DND-41 (cell line): Measurements from ENCODE around the gene AP2M1.

Experiments used
- ATAC-seq: fragments of 200-7000 bp; cut with Tn5 transposase; 3 replicates; pipeline ENCODE4 v1.9.1; 2021; ENCODE audit warnings: low read depth; ENCODE audit not compliant: insufficient read depth
- DNase-seq: peaks from one replicate; pipeline ENCODE4 v3.0.0-alpha.2; 2020
- H2AFZ ChIP-seq: 2 replicates; pipeline ENCODE4 v1.6.0; 2012; ENCODE audit warnings: low read depth, low read length
- H3K27ac ChIP-seq: 2 replicates; pipeline ENCODE4 v1.5.1; 2012; ENCODE audit warnings: low read length, inconsistent platforms
- H3K27me3 ChIP-seq: fragments of 200-600 bp; sonication (generic); 2 replicates; pipeline ENCODE4 v1.6.0; 2012; ENCODE audit warnings: low read length, mild to moderate bottlenecking, inconsistent platforms; ENCODE audit not compliant: insufficient read depth, poor library complexity
- H3K36me3 ChIP-seq: 2 replicates; pipeline ENCODE4 v1.5.1; 2012; ENCODE audit warnings: low read length, inconsistent platforms; ENCODE audit not compliant: insufficient read depth
- H3K4me1 ChIP-seq: 2 replicates; pipeline ENCODE4 v1.5.1; 2012; ENCODE audit warnings: mild to moderate bottlenecking, low read length; ENCODE audit not compliant: insufficient read depth
- H3K4me2 ChIP-seq: 2 replicates; pipeline ENCODE4 v1.6.0; 2012; ENCODE audit warnings: mild to moderate bottlenecking, moderate library complexity, low read length, inconsistent platforms; ENCODE audit not compliant: insufficient read depth
- H3K4me3 ChIP-seq, 2 experiments: fragments of 200-600 bp in 1 of 2; shearing (Covaris generic) in 1 of 2; 2 replicates each; pipeline ENCODE4 v1.5.1; 2012 to 2016; ENCODE audit warnings: inconsistent platforms in 2 of 2, low read length in 2 of 2, mild to moderate bottlenecking in 2 of 2, low read depth in 1 of 2, moderate library complexity in 1 of 2
- H3K79me2 ChIP-seq: 2 replicates; pipeline ENCODE4 v1.6.0; 2012; ENCODE audit warnings: low read length, inconsistent platforms; ENCODE audit not compliant: insufficient read depth
- H3K9ac ChIP-seq: 2 replicates; pipeline ENCODE4 v1.6.0; 2012; ENCODE audit warnings: low read depth, mild to moderate bottlenecking, inconsistent platforms, low read length, moderate library complexity
- H3K9me3 ChIP-seq: 2 replicates; pipeline ENCODE4 v1.5.1; 2012; ENCODE audit warnings: low read length, moderate library complexity, mild to moderate bottlenecking, inconsistent platforms; ENCODE audit not compliant: insufficient read depth, severe bottlenecking
- H4K20me1 ChIP-seq: 2 replicates; pipeline ENCODE4 v1.6.0; 2012; ENCODE audit warnings: low read length; ENCODE audit not compliant: insufficient read depth
- CTCF ChIP-seq: IDR thresholded peaks from 2 replicates; pipeline ENCODE4 v1.5.1; 2012; ENCODE audit warnings: borderline replicate concordance, low read length, moderate library complexity, mild to moderate bottlenecking; ENCODE audit not compliant: poor library complexity, severe bottlenecking; ENCODE audit errors: extremely low read depth
- EZH2 ChIP-seq: IDR thresholded peaks from 3 replicates; pipeline ENCODE4 v1.6.1; 2012; ENCODE audit warnings: borderline replicate concordance, low read depth, mild to moderate bottlenecking, moderate library complexity, low read length, inconsistent platforms; ENCODE audit not compliant: severe bottlenecking

Gene AP2M1

DNA sequence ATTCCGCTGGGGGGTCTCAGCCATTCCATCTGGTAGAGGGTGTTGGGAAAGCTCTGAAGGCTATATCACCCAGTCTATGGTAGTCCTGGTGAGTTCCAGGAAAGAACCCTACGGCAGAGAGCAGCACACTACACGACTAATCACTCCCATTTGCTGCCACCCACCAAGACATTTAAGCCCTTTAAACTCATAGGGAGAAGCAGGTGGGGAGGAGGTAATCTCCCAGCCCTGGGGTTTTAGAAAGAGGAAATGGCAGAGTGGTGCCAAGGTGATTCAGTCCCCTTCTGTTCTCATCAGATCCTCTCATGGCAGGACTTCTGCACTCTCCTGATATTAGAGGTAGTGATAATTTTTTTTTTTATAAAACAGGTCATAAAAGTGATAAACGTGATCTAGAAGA lies 44.2 kb downstream of the AP2M1 start:
- H3K9ac ChIP-seq = no peak overlapping the region
- H4K20me1 ChIP-seq = no peaks in the 10 kb centered on the region
- H3K27me3 ChIP-seq = peaks cover 2% of the 10 kb centered on the region
- DNase-seq (no peak), ATAC-seq (no peak)
- H3K9me3 ChIP-seq = no peaks in the 10 kb centered on the region
- H3K36me3 ChIP-seq = no peaks in the 10 kb centered on the region
- no peaks in the 10 kb centered on the region for H3K4me1 ChIP-seq
- no peak overlapping the region for H3K4me2 ChIP-seq
- H3K79me2 ChIP-seq = no peaks in the 10 kb centered on the region
- H3K4me3 ChIP-seq = no peak overlapping the region
- TF ChIP-seq CTCF (no peak), EZH2 (no peak)
- H2AFZ ChIP-seq = no peak overlapping the region
- H3K27ac ChIP-seq = no peak overlapping the region

DNA sequence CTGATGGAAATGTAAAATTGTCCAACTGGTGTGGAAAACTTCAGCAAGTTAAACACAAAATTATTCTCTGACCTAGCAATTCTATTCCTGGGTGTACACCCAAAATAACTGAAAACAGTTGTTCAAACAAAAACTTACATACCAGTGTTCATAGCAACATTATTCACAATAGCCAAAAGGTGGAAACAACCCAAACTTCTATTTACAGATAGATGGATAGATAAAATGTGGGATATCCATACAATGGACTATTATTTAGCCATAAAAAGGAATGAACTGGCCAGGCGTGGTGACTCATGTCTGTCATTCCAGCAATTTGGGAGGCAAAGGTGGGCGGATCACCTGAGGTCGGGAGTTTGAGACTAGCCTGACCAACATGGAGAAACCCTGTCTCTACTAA lies 47.9 kb downstream of the AP2M1 start:
- Histone ChIP-seq H3K36me3 (no peaks in the 10 kb centered on the region), H3K27ac (no peak overlapping the region), H3K4me2 (no peak overlapping the region), H3K4me1 (no peaks in the 10 kb centered on the region), H2AFZ (no peak overlapping the region), H3K27me3 (peaks cover 5% of the 10 kb centered on the region), H3K9me3 (no peaks in the 10 kb centered on the region), H4K20me1 (no peaks in the 10 kb centered on the region; the same call in 1 of the 2 replicates), H3K9ac (no peak overlapping the region), H3K4me3 (no peak overlapping the region), H3K79me2 (no peaks in the 10 kb centered on the region)
- ATAC-seq = no peak
- no peak for DNase-seq
- no peak for TF ChIP-seq CTCF

GRCh38 chr3:184223946-184224345 lies 49.3 kb downstream of the AP2M1 start:
- Histone ChIP-seq H3K4me2 (no peak overlapping the region), H4K20me1 (peaks cover 8% of the 10 kb centered on the region; the same call in 1 of the 2 replicates), H2AFZ (no peak overlapping the region), H3K27ac (no peak overlapping the region), H3K36me3 (no peaks in the 10 kb centered on the region), H3K9me3 (no peaks in the 10 kb centered on the region), H3K4me3 (no peak overlapping the region), H3K27me3 (peaks cover 17% of the 10 kb centered on the region), H3K79me2 (no peaks in the 10 kb centered on the region), H3K9ac (no peak overlapping the region), H3K4me1 (peaks cover 5% of the 10 kb centered on the region)
- TF ChIP-seq CTCF (no peak), EZH2 (no peak)
- no peak for DNase-seq
- ATAC-seq = no peak

DNA sequence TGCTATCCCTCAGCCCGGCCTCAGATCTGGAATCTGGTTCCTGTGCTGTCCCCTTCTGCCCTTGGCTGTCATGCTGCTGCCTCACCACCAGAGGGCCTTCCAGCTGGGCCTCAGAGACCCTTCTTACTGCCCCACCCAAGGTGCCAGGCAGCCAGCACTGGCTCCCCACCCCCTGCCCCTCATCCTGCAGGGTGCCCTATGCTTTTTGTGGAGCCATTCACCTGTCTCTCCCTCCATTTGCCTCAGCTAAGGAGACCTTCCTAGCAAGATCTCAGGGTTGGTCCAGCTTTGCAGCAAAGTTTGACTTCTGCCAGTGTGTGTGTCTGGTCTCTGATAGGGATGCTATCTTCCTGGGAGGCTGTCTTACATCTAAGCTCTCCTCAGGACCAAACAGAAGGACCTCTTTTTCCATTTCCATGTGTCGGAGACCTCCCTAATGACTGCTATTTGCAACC lies 52.9 kb downstream of the AP2M1 start:
- peaks cover 8% of the 10 kb centered on the region; the same call in 1 of the 2 replicates for H4K20me1 ChIP-seq
- H3K36me3 ChIP-seq = no peaks in the 10 kb centered on the region
- TF ChIP-seq CTCF (peak; percentile 86), EZH2 (no peak)
- no peak overlapping the region for H3K9ac ChIP-seq
- H3K4me2 ChIP-seq = no peak overlapping the region
- no peak overlapping the region for H2AFZ ChIP-seq
- peaks cover 41% of the 10 kb centered on the region for H3K27me3 ChIP-seq
- no peaks in the 10 kb centered on the region for H3K9me3 ChIP-seq
- ATAC-seq (peak; percentile 58), DNase-seq (peak; percentile 63)
- no peak overlapping the region for H3K4me3 ChIP-seq
- H3K4me1 ChIP-seq = peaks cover 18% of the 10 kb centered on the region
- H3K79me2 ChIP-seq = no peaks in the 10 kb centered on the region
- no peak overlapping the region for H3K27ac ChIP-seq
